MCF 10A (cell line): ENCODE results near the gene INO80B. TPM values are rescaled to one million over a fixed set of nuclear protein-coding genes. Genes with fewer than 3 reads are reported as not detected.

Source experiments
- BruUV-seq: library from RNA; stranded (reverse); fragments of 400-500 nt; replicated peaks from 2 replicates; lab custom pipeline; 2021; lab: Mats Ljungman, UMichigan
- CTCF ChIA-PET: fragments of 300-600 bp; sonication (Branson Sonifier 250); formaldehyde crosslinking; extraction: SDS; loops from one replicate; lab custom pipeline; 2021; ENCODE audit warnings: antibody characterized with exemption, inconsistent platforms; lab: Yijun Ruan, JAX
- POLR2A ChIA-PET: fragments of 300-600, 350-650 bp; sonication (Branson Sonifier 250); formaldehyde crosslinking; extraction: SDS; loops from one replicate; lab custom pipeline; 2020; ENCODE audit warnings: antibody characterized with exemption, inconsistent platforms; lab: Yijun Ruan, JAX
- DNase-seq: peaks from one replicate; pipeline ENCODE4 v3.0.0-alpha.2; 2018; ENCODE audit not compliant: unreplicated experiment
- H3K27ac Mint-ChIP-seq: one replicate; pipeline ENCODE4 v1.8.0; 2022; ENCODE audit warnings: mild to moderate bottlenecking, low read depth, mixed read lengths; ENCODE audit not compliant: unreplicated experiment
- H3K27me3 Mint-ChIP-seq: one replicate; pipeline ENCODE4 v1.8.0; 2022; ENCODE audit warnings: mixed read lengths; ENCODE audit not compliant: insufficient read depth, unreplicated experiment
- H3K36me3 Mint-ChIP-seq: one replicate; pipeline ENCODE4 v1.8.0; 2022; ENCODE audit warnings: mild to moderate bottlenecking, moderate library complexity, mixed read lengths; ENCODE audit not compliant: insufficient read depth, unreplicated experiment
- H3K4me1 Mint-ChIP-seq: one replicate; pipeline ENCODE4 v1.8.0; 2022; ENCODE audit warnings: mixed read lengths; ENCODE audit not compliant: insufficient read depth, unreplicated experiment
- H3K4me3 Mint-ChIP-seq: one replicate; pipeline ENCODE4 v1.8.0; 2022; ENCODE audit warnings: mild to moderate bottlenecking, moderate library complexity, mixed read lengths; ENCODE audit not compliant: unreplicated experiment
- H3K9me3 Mint-ChIP-seq: one replicate; pipeline ENCODE4 v1.8.0; 2022; ENCODE audit warnings: mixed read lengths; ENCODE audit not compliant: unreplicated experiment
- intact Hi-C: fragments of 100-400 bp; cut with micrococcal nuclease; formaldehyde crosslinking; loops from 2 replicates; pipeline ENCODE4 v1.14.1; 2022
- total RNA-seq: library from RNA; stranded (reverse); gene quantifications from 2 replicates; pipeline ENCODE4 v1.2.3, GENCODE V29; 2022
- TF ChIP-seq, protein P1 (sequence below): fragments of 200-600 bp; IDR thresholded peaks from one replicate; pipeline ENCODE4 v1.8.0; 2022; ENCODE audit warnings: antibody characterized with exemption, mild to moderate bottlenecking; ENCODE audit not compliant: unreplicated experiment

INO80B gene
- total RNA-seq, 1 experiment from 2014 or later, result 36.0 TPM

- peak overlapping the region; percentile 51 for H3K4me3 Mint-ChIP-seq
- ChIA-PET CTCF (interaction anchor here (1.5 kb wide), 1 partner anchor 14 kb away, joined by 5 read pairs; the partner anchor contains the start of genes CCDC142 and TTC31), POLR2A (interaction anchor here (0.6 to 1.9 kb wide), 4 partner anchors 9 to 89 kb away, joined by 3 to 9 read pairs (median 4); partner anchors contain the start of gene PCGF1)
- H3K27me3 Mint-ChIP-seq, result peaks cover 16% of the 10 kb centered on the region
- H3K4me1 Mint-ChIP-seq, result peaks cover 11% of the 10 kb centered on the region
- intact Hi-C loops, result no loop called here
- H3K9me3 Mint-ChIP-seq, result no peaks in the 10 kb centered on the region
- BruUV-seq, result no TSS peak
- H3K27ac Mint-ChIP-seq, result no peak overlapping the region
- TF ChIP-seq, protein P1, sequence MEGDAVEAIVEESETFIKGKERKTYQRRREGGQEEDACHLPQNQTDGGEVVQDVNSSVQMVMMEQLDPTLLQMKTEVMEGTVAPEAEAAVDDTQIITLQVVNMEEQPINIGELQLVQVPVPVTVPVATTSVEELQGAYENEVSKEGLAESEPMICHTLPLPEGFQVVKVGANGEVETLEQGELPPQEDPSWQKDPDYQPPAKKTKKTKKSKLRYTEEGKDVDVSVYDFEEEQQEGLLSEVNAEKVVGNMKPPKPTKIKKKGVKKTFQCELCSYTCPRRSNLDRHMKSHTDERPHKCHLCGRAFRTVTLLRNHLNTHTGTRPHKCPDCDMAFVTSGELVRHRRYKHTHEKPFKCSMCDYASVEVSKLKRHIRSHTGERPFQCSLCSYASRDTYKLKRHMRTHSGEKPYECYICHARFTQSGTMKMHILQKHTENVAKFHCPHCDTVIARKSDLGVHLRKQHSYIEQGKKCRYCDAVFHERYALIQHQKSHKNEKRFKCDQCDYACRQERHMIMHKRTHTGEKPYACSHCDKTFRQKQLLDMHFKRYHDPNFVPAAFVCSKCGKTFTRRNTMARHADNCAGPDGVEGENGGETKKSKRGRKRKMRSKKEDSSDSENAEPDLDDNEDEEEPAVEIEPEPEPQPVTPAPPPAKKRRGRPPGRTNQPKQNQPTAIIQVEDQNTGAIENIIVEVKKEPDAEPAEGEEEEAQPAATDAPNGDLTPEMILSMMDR, result no peak
- H3K36me3 Mint-ChIP-seq, result peaks cover 8% of the 10 kb centered on the region
- no peak for DNase-seq
These were observed 43.1 kb downstream of the INO80B start for GRCh38 chr2:74497777-74498499.

DNA sequence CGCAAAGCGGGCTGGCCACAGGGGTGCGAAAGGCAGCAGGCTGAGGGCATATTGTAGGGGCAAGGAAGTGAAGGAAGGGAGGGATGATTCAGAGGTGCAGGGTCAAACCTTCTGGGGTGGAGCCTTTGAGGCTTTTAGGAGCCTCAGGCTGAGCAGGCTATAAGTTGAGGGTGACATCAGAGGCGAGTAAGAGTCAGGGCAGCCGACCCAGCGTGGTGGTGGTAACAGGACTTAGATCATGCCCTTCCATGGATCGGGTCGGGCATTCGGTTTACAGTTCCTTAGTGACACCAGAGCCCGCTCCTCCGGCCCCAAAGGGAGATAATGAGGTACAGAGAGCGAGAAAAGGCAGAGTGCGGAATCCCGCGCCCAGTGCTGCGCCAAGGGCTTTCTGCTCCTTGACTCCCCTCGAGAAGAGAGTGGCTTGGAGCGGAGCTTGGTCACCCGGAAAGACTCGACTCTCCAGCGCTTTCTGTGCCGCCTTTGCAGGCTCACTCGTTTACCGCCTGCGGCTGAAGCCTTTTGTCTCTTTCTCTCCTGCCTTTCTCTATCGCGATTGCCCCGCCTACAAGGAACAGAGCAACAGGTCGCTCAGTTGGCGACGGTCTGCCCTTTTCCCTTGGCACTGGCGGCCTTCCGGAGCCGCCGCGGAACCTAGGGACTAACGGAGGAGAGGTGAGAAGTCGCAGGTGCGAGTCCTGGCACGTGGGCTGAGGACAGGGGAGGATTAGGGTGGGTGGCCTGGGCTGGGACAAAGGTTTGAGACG, 43.8 kb downstream of the INO80B start:
- BruUV-seq, result no TSS peak
- peak overlapping the region; percentile 51 for H3K4me3 Mint-ChIP-seq
- CTCF ChIA-PET, result interaction anchor here (1.5 kb wide), 1 partner anchor 15 kb away, joined by 5 read pairs; the partner anchor contains the start of genes CCDC142 and TTC31
- no peak for DNase-seq
- TF ChIP-seq, protein P1, result no peak
- no peaks in the 10 kb centered on the region for H3K9me3 Mint-ChIP-seq
- POLR2A ChIA-PET, result interaction anchor here (0.6 to 1.9 kb wide), 3 partner anchors 8 to 87 kb away, joined by 3 to 9 read pairs (median 3); partner anchors contain the start of gene PCGF1
- H3K36me3 Mint-ChIP-seq, result peaks cover 14% of the 10 kb centered on the region
- no peak overlapping the region for H3K27ac Mint-ChIP-seq
- H3K27me3 Mint-ChIP-seq, result peaks cover 16% of the 10 kb centered on the region
- H3K4me1 Mint-ChIP-seq, result peaks cover 11% of the 10 kb centered on the region
- intact Hi-C loops, result no loop called here

DNA sequence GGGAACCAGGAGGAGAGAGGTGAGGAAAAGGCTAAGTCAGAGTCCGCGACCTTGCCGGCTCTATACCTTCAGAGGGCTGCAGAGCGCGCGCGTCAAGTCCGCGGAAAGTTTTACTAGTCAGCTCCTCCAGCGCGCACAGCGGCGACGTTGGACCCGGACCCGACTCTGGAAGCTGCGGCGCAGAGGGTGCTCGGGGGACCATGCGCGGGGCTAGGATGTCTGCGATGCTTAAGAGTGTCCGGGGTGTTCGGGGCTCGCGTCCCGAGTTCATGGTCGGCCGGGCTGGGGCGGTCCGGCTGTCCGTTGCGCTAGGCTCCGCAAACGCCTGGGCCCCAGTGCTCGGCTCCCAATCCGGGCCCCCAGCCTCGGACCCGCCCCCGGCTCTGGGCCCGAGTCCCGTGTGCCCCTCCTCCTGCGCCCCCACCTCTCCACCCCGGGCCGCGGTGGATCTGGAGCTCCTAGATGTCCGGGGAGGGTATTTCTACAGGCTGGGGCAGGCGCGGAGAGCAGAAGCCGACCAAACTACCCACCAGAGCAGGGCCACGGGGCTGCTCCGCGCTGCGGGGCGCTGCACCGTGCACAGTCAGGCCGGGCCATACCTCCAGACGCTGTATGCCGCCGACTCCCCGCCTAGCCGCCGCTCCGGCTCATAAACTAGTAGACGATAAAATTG, 44.5 kb downstream of the INO80B start, which contains the start of gene LBX2:
LBX2 (minus strand) TSS at position 337 of the 673 bp plus-strand sequence; CDS start at position 271, 66 bp downstream.
- peaks cover 11% of the 10 kb centered on the region for H3K4me1 Mint-ChIP-seq
- TF ChIP-seq, protein P1, result no peak
- no peak for DNase-seq
- CTCF ChIA-PET, result no interaction called here
- POLR2A ChIA-PET, result no interaction called here
- H3K36me3 Mint-ChIP-seq, result peaks cover 21% of the 10 kb centered on the region
- intact Hi-C loops, result no loop called here
- no TSS peak for BruUV-seq
- H3K27me3 Mint-ChIP-seq, result peaks cover 16% of the 10 kb centered on the region
- H3K9me3 Mint-ChIP-seq, result no peaks in the 10 kb centered on the region
- H3K27ac Mint-ChIP-seq, result no peak within 1 kb of the TSS
- H3K4me3 Mint-ChIP-seq, result peak within 1 kb of the TSS; percentile 51
